Measurements from ENCODE around the gene ERGIC1. TPM values are rescaled to one million over a fixed set of nuclear protein-coding genes. Genes with fewer than 3 reads are reported as not detected.

Gene ERGIC1
- total and polyA plus RNA-seq, 2 of the 13 experiments (the other 11 are each of a cell fraction or from before 2014, with no cell fraction given), result 78.5 to 184 TPM

GRCh38 chr5:172852490-172853354 is 18.7 kb downstream of the ERGIC1 start (continued):
- TF ChIP-seq TFDP1 (CRISPR knock-in tag; IDR thresholded peaks at IDR 0.05; ENCODE audit: borderline replicate concordance) (peak; percentile 75; the same call in 1 of the 2 replicates), NR2C2 (CRISPR knock-in tag; IDR thresholded peaks at IDR 0.05; ENCODE audit: borderline replicate concordance) (peak; percentile 72; the same call in 1 of the 2 replicates), KDM2A (CRISPR knock-in tag; IDR thresholded peaks at IDR 0.05; ENCODE audit: borderline replicate concordance, low read depth) (peak; percentile 70; the same call in 1 of the 2 replicates), RXRA (CRISPR knock-in tag; IDR thresholded peaks at IDR 0.05) (peak; percentile 98), SOX13 (IDR thresholded peaks at IDR 0.05) (no peak), SOX13 (CRISPR knock-in tag; conservative IDR thresholded peaks at IDR 0.05 in 1 of 2, IDR thresholded peaks at IDR 0.05 in 1 of 2) (peak in 1 of 2 experiments; percentile 84; a peak in 2 of 4 replicates), GMEB1 (CRISPR knock-in tag; IDR thresholded peaks at IDR 0.05; ENCODE audit: borderline replicate concordance) (peak; percentile 71; the same call in 1 of the 2 replicates), DMAP1 (CRISPR knock-in tag; IDR thresholded peaks at IDR 0.05) (peak; percentile 66), ZFP37 (CRISPR knock-in tag; IDR thresholded peaks at IDR 0.05; ENCODE audit: borderline replicate concordance) (peak; percentile 93; the same call in 1 of the 2 replicates), PHB2 (IDR thresholded peaks at IDR 0.05; ENCODE audit: partially characterized antibody) (no peak), TRIM24 (CRISPR knock-in tag; IDR thresholded peaks at IDR 0.05) (no peak)
- TF ChIP-seq, protein P1, sequence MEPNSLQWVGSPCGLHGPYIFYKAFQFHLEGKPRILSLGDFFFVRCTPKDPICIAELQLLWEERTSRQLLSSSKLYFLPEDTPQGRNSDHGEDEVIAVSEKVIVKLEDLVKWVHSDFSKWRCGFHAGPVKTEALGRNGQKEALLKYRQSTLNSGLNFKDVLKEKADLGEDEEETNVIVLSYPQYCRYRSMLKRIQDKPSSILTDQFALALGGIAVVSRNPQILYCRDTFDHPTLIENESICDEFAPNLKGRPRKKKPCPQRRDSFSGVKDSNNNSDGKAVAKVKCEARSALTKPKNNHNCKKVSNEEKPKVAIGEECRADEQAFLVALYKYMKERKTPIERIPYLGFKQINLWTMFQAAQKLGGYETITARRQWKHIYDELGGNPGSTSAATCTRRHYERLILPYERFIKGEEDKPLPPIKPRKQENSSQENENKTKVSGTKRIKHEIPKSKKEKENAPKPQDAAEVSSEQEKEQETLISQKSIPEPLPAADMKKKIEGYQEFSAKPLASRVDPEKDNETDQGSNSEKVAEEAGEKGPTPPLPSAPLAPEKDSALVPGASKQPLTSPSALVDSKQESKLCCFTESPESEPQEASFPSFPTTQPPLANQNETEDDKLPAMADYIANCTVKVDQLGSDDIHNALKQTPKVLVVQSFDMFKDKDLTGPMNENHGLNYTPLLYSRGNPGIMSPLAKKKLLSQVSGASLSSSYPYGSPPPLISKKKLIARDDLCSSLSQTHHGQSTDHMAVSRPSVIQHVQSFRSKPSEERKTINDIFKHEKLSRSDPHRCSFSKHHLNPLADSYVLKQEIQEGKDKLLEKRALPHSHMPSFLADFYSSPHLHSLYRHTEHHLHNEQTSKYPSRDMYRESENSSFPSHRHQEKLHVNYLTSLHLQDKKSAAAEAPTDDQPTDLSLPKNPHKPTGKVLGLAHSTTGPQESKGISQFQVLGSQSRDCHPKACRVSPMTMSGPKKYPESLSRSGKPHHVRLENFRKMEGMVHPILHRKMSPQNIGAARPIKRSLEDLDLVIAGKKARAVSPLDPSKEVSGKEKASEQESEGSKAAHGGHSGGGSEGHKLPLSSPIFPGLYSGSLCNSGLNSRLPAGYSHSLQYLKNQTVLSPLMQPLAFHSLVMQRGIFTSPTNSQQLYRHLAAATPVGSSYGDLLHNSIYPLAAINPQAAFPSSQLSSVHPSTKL (CRISPR knock-in tag; IDR thresholded peaks at IDR 0.05), result peak; percentile 94
- TF ChIP-seq, protein P2, sequence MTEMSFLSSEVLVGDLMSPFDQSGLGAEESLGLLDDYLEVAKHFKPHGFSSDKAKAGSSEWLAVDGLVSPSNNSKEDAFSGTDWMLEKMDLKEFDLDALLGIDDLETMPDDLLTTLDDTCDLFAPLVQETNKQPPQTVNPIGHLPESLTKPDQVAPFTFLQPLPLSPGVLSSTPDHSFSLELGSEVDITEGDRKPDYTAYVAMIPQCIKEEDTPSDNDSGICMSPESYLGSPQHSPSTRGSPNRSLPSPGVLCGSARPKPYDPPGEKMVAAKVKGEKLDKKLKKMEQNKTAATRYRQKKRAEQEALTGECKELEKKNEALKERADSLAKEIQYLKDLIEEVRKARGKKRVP (CRISPR knock-in tag; IDR thresholded peaks at IDR 0.05), result peak in 1 of 2 experiments; percentile 86; a peak in 2 of 4 replicates
- TF ChIP-seq, protein P3, sequence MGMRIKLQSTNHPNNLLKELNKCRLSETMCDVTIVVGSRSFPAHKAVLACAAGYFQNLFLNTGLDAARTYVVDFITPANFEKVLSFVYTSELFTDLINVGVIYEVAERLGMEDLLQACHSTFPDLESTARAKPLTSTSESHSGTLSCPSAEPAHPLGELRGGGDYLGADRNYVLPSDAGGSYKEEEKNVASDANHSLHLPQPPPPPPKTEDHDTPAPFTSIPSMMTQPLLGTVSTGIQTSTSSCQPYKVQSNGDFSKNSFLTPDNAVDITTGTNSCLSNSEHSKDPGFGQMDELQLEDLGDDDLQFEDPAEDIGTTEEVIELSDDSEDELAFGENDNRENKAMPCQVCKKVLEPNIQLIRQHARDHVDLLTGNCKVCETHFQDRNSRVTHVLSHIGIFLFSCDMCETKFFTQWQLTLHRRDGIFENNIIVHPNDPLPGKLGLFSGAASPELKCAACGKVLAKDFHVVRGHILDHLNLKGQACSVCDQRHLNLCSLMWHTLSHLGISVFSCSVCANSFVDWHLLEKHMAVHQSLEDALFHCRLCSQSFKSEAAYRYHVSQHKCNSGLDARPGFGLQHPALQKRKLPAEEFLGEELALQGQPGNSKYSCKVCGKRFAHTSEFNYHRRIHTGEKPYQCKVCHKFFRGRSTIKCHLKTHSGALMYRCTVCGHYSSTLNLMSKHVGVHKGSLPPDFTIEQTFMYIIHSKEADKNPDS (CRISPR knock-in tag; IDR thresholded peaks at IDR 0.05), result peak; percentile 96
